ENCODE data around the gene ITGBL1.

The ITGBL1 gene

GRCh38 chr13:101572456-101572855, 120.0 kb downstream of the ITGBL1 start:
- no peak for DNase-seq

- no peak for DNase-seq
These were observed 123.1 kb downstream of the ITGBL1 start for GRCh38 chr13:101575581-101575980.

GRCh38 chr13:101576455-101576854, 124.0 kb downstream of the ITGBL1 start:
- DNase-seq, result no peak

GRCh38 chr13:101576977-101577376, 124.5 kb downstream of the ITGBL1 start:
- no peak for DNase-seq

- DNase-seq, result no peak
These were observed 126.9 kb downstream of the ITGBL1 start for GRCh38 chr13:101579281-101579802.

- no peak for DNase-seq
These were observed 131.9 kb downstream of the ITGBL1 start for GRCh38 chr13:101584331-101584730.

- DNase-seq, result no peak
These were observed 138.0 kb downstream of the ITGBL1 start for GRCh38 chr13:101590479-101590878.

- no peak for DNase-seq
These were observed 142.5 kb downstream of the ITGBL1 start for GRCh38 chr13:101594936-101595335.

- DNase-seq, result no peak
These were observed 144.3 kb downstream of the ITGBL1 start for GRCh38 chr13:101596803-101597202.

GRCh38 chr13:101611491-101612475, 159.3 kb downstream of the ITGBL1 start:
- DNase-seq, result no peak

- no peak for DNase-seq
These were observed 160.3 kb downstream of the ITGBL1 start for GRCh38 chr13:101612735-101613134.

- no peak for DNase-seq
These were observed 162.0 kb downstream of the ITGBL1 start for GRCh38 chr13:101614491-101614890.

- DNase-seq, result no peak
These were observed 166.1 kb downstream of the ITGBL1 start for GRCh38 chr13:101618440-101619187.

- no peak for DNase-seq
These were observed 168.6 kb downstream of the ITGBL1 start for GRCh38 chr13:101621099-101621498.

- DNase-seq, result no peak
These were observed 171.2 kb downstream of the ITGBL1 start for GRCh38 chr13:101623470-101624209.

- no peak for DNase-seq
These were observed 171.9 kb downstream of the ITGBL1 start for GRCh38 chr13:101624210-101624922.

GRCh38 chr13:101624981-101625380, 172.5 kb downstream of the ITGBL1 start:
- DNase-seq, result no peak

- DNase-seq, result no peak
These were observed 174.6 kb downstream of the ITGBL1 start for GRCh38 chr13:101626925-101627555.

GRCh38 chr13:101627556-101627943, 175.1 kb downstream of the ITGBL1 start:
- peak; percentile 5 for DNase-seq

GRCh38 chr13:101628900-101629299, 176.4 kb downstream of the ITGBL1 start:
- DNase-seq, result no peak

- DNase-seq, result no peak
These were observed 178.9 kb downstream of the ITGBL1 start for GRCh38 chr13:101631395-101631794.

GRCh38 chr13:101634142-101634541, 181.7 kb downstream of the ITGBL1 start:
- no peak for DNase-seq
